ENCODE measurements around the gene MSX2.

- TF ChIP-seq TAF1 (IDR thresholded peaks at IDR 0.05; ENCODE audit: borderline replicate concordance, low read depth, low read length): no peak
- TF ChIP-seq POLR2A (IDR thresholded peaks at IDR 0.05; ENCODE audit: low read depth, low read length): no peak
- TF ChIP-seq POLR2AphosphoS5 (IDR thresholded peaks at IDR 0.05; ENCODE audit: low read depth, low read length): no peak
Measured at GRCh38 chr5:174714751-174715150, 9.6 kb upstream of the MSX2 start.

All from GM12892 (cell line).